NT2/D1 (cell line): Measurements from ENCODE around the gene ADAMTSL2.

Source experiments
- DNase-seq: peaks from one replicate; pipeline ENCODE4 v3.0.0-alpha.2; 2011; ENCODE audit warnings: low read depth, low spot score
- H3K27me3 ChIP-seq: 2 replicates; pipeline ENCODE4 v1.6.0; 2011; ENCODE audit warnings: mild to moderate bottlenecking; ENCODE audit not compliant: insufficient read length, insufficient read depth
- H3K36me3 ChIP-seq: 2 replicates; pipeline ENCODE4 v1.6.1; 2011; ENCODE audit warnings: mild to moderate bottlenecking, low read length, mixed read lengths; ENCODE audit not compliant: insufficient read depth, insufficient read length
- H3K4me1 ChIP-seq: 2 replicates; pipeline ENCODE4 v1.5.1; 2011; ENCODE audit not compliant: insufficient read depth, insufficient read length
- H3K4me3 ChIP-seq: 2 replicates; pipeline ENCODE4 v1.5.1; 2011; ENCODE audit warnings: low read depth; ENCODE audit not compliant: insufficient read length
- H3K9ac ChIP-seq: 2 replicates; pipeline ENCODE4 v1.6.0; 2011; ENCODE audit warnings: low read depth; ENCODE audit not compliant: insufficient read length
- H3K9me3 ChIP-seq: 2 replicates; pipeline ENCODE4 v1.5.1; 2011; ENCODE audit warnings: mild to moderate bottlenecking, low read length; ENCODE audit not compliant: insufficient read depth
- SUZ12 ChIP-seq: IDR thresholded peaks from 2 replicates; pipeline ENCODE4 v1.6.1; 2011; ENCODE audit not compliant: insufficient read length, insufficient read depth; ENCODE audit errors: extremely low read depth
- YY1 ChIP-seq: IDR thresholded peaks from 2 replicates; pipeline ENCODE4 v1.6.1; 2011; ENCODE audit not compliant: insufficient read length, insufficient read depth
- ZNF274 ChIP-seq: IDR thresholded peaks from 2 replicates; pipeline ENCODE4 v1.6.1; 2011; ENCODE audit warnings: mild to moderate bottlenecking, low read depth, low read length

The ADAMTSL2 gene

GRCh38 chr9:133522073-133522910, 12.2 kb upstream of the ADAMTSL2 start:
- no peak overlapping the region for H3K9ac ChIP-seq
- H3K9me3 ChIP-seq, result no peaks in the 10 kb centered on the region
- H3K27me3 ChIP-seq, result no peaks in the 10 kb centered on the region
- H3K4me3 ChIP-seq, result no peak overlapping the region
- DNase-seq, result no peak
- TF ChIP-seq ZNF274 (no peak), YY1 (no peak), SUZ12 (no peak)
- H3K4me1 ChIP-seq, result peaks cover 20% of the 10 kb centered on the region
- no peaks in the 10 kb centered on the region for H3K36me3 ChIP-seq

DNA sequence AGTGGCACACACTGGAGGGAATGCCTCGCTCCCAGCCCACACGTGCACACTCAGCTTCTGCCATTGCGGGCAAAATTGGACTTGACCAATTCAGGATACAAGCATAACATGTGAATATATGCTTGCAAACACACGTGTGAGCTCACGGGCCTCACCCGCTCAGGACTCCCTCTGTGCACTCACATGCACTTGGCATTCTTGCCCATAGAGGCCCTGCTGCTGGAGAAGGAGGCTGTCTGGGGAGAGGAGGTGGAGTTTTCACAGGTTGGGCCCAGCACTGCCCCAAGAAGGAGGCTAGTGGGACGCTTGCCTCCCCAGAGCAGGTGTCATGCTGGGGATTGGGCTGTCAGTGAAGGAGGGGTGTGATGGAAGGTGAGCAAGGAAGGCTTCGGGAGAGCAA, 11.4 kb upstream of the ADAMTSL2 start:
- H3K4me3 ChIP-seq, result no peak overlapping the region
- peaks cover 27% of the 10 kb centered on the region for H3K4me1 ChIP-seq
- no peak for DNase-seq
- H3K9ac ChIP-seq, result no peak overlapping the region
- H3K9me3 ChIP-seq, result no peaks in the 10 kb centered on the region
- TF ChIP-seq SUZ12 (no peak), YY1 (no peak), ZNF274 (no peak)
- H3K36me3 ChIP-seq, result no peaks in the 10 kb centered on the region
- peaks cover 3% of the 10 kb centered on the region for H3K27me3 ChIP-seq

DNA sequence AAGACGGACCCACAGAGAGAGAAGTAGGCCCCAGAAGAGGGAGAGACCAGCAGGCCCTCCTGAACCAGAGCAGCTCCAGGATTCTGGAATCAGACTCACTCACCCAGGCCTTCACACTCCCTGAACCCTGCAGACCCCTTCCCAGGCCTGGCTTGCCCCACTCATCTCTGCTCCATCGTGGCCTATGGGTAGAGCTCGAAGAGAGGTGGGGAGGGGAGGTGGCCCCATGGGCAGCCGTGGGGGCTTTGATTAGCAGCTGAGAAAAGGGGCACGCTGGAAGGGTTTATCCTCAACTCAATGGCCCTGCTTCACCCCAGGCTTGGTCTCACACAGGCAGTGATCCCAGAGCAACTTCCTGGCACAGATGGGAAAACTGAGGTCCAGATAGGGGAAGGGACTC, 10.4 kb upstream of the ADAMTSL2 start:
- Histone ChIP-seq H3K36me3 (no peaks in the 10 kb centered on the region), H3K9ac (no peak overlapping the region), H3K27me3 (peaks cover 5% of the 10 kb centered on the region), H3K9me3 (no peaks in the 10 kb centered on the region), H3K4me3 (no peak overlapping the region), H3K4me1 (peaks cover 38% of the 10 kb centered on the region)
- no peak for DNase-seq
- TF ChIP-seq SUZ12 (no peak), ZNF274 (no peak), YY1 (no peak)

- DNase-seq, result no peak
- Histone ChIP-seq H3K9ac (peak within 1 kb of the TSS; percentile 13), H3K36me3 (no peaks in the 10 kb centered on the region), H3K4me1 (peaks cover 43% of the 10 kb centered on the region), H3K9me3 (no peaks in the 10 kb centered on the region), H3K4me3 (no peak within 1 kb of the TSS), H3K27me3 (peaks cover 5% of the 10 kb centered on the region)
- no peak for TF ChIP-seq SUZ12
- TF ChIP-seq ZNF274, result no peak
- no peak for TF ChIP-seq YY1
Observed at GRCh38 chr9:133524679-133525228, 9.8 kb upstream of the ADAMTSL2 start, which contains the start of gene MYMK. Gene MYMK (minus strand): TSS chr9:133524959. CDS start chr9:133524844, 115 bp downstream.

DNA sequence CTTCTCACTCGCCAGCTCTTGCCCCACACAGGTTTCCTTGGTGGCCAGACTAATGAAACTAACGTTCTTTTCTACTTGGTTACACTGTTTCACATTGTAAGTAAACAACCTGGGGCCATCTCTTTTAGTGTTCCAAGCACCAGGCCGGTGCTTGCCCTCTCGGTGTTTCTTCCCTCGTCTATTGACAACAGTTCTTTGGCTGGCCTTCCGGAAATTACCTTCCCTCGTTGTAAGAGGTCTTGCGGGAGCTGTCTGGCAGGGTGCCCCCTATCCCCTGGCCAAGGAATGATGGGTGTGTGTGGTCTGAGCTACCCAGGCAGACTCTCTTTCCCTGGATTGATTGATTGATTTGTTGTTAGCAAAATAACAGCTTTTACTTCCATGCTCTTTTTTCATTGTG, 8.8 kb upstream of the ADAMTSL2 start:
- no peak for DNase-seq
- H3K9ac ChIP-seq, result peak overlapping the region; percentile 13
- H3K4me3 ChIP-seq, result no peak overlapping the region
- H3K4me1 ChIP-seq, result peaks cover 43% of the 10 kb centered on the region
- no peaks in the 10 kb centered on the region for H3K36me3 ChIP-seq
- TF ChIP-seq ZNF274 (no peak), YY1 (no peak), SUZ12 (no peak)
- no peaks in the 10 kb centered on the region for H3K9me3 ChIP-seq
- H3K27me3 ChIP-seq, result peaks cover 11% of the 10 kb centered on the region

DNA sequence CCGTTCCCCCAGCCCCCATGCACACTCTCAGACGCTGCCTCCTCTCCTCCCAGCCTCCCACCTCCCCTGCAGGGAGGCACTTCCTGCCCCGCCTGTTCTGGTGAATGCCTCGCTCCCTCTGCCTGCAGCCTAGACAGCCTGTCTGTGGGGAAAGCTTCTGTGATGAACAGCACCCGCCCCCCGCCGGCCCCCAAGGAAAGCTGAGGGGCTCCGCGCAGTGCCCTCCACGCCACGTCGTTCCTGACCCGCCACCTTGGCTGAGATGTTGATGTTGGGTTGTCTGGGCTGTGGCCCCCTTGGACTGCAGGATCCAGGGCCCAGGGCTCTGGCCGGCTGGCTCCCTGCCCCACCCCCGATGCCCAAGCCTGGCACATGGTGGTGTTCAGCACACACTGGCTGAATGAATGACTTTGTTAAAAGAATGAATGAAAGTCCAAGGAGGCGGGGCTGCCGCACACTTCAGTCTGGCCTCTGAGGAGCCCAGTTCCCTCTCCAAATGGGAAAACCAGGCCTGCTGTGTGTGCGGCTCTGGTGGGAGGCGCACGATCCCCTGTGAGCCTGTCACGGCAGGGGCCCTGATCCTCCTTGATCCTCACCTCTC, 7.7 kb upstream of the ADAMTSL2 start:
- Histone ChIP-seq H3K4me1 (peaks cover 45% of the 10 kb centered on the region), H3K4me3 (no peak overlapping the region), H3K9me3 (no peaks in the 10 kb centered on the region), H3K9ac (peak overlapping the region; percentile 50), H3K27me3 (peaks cover 13% of the 10 kb centered on the region), H3K36me3 (no peaks in the 10 kb centered on the region)
- TF ChIP-seq SUZ12 (no peak), ZNF274 (no peak), YY1 (no peak)
- peak; percentile 59 for DNase-seq

- no peak for TF ChIP-seq ZNF274
- no peak for TF ChIP-seq YY1
- no peak for TF ChIP-seq SUZ12
- peak overlapping the region; percentile 61 for H3K9ac ChIP-seq
- H3K27me3 ChIP-seq, result peaks cover 13% of the 10 kb centered on the region
- no peaks in the 10 kb centered on the region for H3K36me3 ChIP-seq
- DNase-seq, result no peak
- peaks cover 48% of the 10 kb centered on the region for H3K4me1 ChIP-seq
- no peak overlapping the region for H3K4me3 ChIP-seq
- H3K9me3 ChIP-seq, result no peaks in the 10 kb centered on the region
Observed at GRCh38 chr9:133527444-133527920, 7.0 kb upstream of the ADAMTSL2 start.
